ENCODE data around the gene PIWIL1.

Gene PIWIL1

DNA sequence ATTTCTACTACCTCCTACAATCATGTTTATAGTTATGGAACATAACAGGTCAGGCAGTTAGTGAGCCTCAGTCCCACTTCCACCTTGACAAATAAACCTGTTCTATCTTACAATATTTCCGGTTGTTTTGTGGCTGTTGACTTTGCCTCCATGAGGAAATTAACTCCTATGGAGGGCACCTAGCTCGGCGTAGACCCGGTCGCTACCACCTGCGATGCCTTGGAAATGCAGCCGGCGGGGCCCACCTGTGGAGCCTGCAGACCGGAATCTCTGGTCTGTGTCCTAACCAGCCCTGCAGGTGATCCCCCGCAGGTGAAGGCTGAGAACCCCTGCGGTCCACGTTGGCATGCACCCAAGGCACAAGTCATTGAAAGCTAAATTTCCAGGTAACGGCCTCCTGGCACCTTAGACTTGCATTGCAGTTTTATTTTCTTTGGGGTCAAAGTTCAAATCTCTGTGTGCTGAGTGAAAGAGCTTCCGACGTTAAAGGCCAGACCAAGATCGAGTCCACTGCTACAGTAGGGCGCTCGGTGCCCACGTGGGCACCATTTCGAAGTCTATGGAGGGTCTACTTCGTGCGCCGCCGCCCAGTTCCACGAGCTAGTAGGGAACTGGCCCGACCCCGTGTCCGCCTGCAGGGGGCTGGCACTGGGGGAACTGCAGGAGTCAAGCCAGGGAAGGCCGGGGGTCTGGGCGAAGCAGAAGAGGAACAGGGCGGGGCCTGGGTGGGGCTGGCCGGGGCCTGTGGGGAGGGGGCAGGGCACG is 782 bp upstream of the PIWIL1 start:
- DNase-seq (ENCODE audit: low spot score), result no peak

DNA sequence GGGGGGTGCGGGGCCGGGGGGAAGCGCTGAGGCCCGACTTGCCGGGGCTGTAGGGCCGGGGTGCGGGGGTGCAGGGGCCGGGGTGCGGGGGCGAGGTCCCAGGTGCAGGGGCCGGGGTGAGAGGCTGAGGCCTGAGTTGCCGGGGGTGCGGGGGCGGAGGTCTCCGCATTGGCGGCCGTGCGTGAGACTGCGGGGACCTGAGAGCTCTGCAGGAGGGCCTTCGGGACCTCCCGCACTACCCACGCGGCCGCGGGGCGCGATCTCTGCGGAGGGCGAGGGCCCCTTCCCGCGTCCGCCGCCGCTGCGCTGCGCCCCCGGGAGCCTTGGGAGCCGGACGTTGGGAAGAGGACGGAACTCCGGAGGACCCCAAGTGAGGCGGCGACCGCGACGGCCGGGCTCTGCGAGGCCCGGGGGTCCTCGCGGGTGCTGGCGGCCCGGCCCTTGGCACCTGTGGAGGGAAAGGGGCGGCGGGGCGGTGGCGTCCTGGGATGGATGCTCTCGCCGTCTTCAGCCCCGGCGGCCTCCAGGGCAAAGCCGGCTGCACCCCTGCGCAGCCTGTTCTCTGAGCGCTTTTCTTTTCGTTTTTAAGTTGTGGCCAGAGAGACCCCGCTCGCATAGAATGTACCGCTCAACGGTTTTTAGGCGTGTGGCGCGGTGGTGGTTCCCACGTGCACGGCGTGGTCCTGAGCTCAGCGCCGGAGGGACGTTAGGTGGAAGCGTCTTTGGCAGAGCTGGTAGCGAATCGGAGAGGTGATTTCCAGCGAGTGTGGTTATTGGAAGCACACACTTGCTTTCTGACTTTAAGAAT is 1.3 kb downstream of the PIWIL1 start:
- no peak for DNase-seq (ENCODE audit: low spot score)

DNA sequence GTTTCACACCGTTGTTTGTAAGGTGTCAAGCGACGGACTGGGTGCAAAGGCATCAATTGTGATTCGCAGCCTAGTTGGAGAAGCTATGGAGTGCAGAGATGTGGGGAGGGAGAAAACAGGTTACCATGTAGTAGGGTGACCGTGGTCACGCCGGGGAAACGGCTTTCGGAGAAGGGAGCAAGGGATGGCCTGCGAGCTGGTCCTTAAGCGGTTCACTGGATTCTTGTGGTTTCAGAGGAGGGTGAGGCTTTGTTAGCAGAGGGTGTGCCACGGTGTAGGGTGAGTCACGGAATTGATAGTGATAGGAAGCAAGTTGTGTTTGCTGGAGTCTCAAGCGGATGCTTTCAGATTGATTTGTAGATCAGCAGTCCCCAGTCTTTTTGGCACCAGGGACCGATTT is 2.3 kb downstream of the PIWIL1 start:
- no peak for DNase-seq (ENCODE audit: low spot score)

DNA sequence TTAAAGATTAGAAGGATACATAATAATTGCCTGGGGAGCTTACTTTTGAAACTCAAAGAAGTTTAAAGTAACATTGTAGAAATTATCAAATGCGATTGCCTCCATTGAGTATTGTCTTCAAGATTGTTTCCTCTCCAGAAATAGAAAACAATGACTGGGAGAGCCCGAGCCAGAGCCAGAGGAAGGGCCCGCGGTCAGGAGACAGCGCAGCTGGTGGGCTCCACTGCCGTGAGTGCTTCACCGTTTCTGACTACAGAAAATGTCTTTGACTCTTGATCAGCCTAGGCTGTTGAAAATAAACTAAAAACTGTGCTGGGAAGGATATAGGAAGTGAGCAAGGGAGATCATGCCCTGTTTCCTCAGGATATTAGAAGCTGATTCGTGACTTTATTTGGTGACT is 4.8 kb downstream of the PIWIL1 start:
- no peak for DNase-seq (ENCODE audit: low spot score)

DNA sequence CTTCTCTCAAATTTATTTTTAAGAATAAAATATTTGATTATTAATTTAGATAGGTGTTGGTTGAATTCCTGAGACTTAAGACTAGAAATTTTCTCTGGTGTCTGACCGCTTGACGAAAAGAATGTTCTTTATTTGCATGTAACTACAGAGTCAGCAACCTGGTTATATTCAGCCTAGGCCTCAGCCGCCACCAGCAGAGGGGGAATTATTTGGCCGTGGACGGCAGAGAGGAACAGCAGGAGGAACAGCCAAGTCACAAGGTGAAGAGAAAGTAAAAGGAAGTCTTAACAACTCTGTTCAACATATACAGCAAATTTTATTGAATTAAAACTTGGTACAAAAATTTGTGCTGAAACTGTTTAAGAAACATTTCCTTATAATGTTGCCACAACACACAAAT is 5.2 kb downstream of the PIWIL1 start:
- no peak for DNase-seq (ENCODE audit: low spot score)

DNA sequence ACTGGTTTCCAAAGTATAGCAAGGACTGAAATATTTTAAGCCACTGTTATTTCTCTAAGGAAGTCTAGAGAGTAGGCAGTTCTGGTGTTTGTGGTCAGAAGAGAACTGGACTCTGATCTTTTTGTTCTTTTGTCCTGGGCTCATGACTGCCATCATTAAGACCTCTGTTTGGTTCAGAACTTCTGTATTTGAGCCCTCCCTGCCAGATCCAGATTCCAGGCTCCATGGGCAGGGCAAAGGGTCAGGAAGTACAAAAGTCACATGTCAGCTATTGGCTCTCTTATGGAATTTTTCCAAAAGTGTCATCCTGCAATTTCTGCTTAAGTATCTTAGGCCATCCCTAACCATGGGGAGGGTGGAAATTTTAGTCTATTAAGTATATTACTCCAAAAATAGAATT is 6.8 kb downstream of the PIWIL1 start:
- no peak for DNase-seq (ENCODE audit: low spot score)

DNA sequence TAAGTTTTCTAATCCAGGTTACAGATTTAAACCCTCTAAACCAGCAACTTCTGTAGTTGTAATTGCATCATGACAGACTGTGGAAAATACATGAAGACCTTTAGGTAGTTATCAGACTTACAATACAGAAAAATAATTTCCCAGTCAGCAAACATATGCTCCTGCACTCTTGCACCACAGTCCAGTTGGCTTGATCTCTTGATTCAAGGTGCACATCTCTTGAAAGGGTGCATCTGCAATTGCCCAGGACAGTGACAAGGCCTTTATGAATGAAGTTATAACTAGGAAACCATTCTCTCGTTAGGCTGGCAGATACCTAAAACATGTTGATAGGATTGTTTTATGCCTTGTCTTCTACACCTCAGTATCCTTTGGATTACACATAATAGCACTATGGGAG is 7.6 kb downstream of the PIWIL1 start:
- DNase-seq (ENCODE audit: low spot score), result no peak

DNA sequence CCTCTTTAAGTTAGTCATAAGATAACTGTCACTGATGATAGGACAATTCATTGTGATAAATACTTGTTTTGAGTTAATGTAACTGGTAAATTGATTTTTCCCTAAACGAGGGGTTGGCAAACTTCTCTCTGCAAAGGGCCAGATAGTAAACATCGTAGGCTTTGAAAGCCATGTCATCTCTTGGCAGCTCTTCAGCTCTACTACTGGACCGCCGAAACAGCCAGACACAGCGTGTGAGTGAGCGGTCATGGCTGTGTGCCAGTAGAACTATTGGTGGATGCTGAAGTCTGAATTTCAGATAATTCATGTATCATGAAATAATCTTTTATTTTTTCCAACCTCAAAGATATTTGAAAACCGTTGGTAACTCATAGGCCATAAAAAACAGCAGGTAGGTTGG is 9.9 kb downstream of the PIWIL1 start:
- no peak for DNase-seq (ENCODE audit: low spot score)

DNA sequence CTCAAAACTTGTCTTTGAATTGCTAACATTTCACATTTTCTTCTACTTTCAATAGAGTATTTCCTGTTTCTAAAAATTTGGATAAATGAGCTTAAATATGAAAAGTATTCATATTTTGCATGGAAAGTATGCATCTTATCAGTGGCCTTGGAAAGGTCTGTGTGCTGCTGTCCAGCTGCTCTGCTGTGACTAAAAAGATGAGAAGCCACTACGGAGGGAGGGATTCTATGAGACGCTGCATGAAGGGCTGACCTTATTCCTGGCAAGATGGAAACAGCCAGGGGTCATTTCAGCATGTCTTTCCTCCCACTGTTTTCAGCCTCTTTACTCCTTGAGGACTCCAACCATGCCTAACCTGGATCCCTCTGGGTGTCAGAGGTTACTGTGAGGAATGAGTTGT is 13.0 kb downstream of the PIWIL1 start:
- DNase-seq (ENCODE audit: low spot score), result no peak

DNA sequence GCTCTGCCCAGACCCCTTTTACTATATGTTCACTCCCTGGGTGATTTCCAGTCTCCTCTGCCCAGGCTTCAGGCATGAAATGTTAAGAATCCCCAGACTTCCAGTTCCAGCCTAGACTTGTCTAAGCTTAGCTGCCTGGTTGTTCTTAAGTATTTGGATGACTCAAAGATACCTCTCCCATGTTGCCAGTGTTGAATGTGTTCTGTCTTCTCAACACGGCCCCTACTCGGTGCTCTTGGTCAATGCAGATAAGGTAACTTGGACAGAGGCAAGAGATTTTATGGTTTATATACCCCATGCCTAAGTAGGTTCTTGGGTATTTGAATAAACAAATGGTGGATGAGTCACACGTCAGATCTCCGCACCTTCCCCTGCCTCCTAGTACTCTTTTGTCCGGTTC is 13.6 kb downstream of the PIWIL1 start:
- DNase-seq (ENCODE audit: low spot score), result no peak

DNA sequence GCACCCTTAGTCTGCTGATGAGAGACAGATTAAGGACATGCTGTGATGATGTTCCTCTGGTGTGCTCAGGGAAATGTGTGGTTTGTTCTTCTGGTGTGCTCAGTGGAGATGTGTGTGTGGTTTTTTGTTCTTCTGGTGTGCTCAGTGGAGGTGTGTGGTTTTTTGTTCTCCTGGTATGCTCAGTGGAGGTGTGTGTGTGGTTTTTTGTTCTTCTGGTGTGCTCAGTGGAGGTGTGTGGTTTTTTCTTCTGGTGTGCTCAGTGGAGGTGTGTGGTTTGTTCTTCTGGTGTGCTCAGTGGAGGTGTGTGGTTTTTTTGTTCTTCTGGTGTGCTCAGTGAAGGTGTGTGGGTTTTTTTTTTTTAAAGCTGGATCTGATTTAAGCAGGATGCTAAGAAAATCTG is 15.4 kb downstream of the PIWIL1 start:
- DNase-seq (ENCODE audit: low spot score), result no peak

DNA sequence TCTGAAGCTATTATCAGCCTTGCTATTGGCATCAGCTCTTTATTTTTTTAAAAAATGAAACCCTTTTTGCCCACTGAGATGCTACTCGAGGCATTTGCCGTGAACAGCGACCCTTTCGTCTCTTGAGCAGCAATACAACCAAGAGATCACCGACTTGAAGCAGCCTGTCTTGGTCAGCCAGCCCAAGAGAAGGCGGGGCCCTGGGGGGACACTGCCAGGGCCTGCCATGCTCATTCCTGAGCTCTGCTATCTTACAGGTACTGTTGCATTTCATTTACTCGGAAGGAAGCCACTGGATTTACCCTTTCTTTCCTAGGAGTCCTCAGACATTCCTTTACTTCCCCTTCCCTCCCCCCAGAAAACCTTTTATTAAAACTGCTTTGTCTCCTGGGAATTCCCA is 16.7 kb downstream of the PIWIL1 start:
- DNase-seq (ENCODE audit: low spot score), result no peak

DNA sequence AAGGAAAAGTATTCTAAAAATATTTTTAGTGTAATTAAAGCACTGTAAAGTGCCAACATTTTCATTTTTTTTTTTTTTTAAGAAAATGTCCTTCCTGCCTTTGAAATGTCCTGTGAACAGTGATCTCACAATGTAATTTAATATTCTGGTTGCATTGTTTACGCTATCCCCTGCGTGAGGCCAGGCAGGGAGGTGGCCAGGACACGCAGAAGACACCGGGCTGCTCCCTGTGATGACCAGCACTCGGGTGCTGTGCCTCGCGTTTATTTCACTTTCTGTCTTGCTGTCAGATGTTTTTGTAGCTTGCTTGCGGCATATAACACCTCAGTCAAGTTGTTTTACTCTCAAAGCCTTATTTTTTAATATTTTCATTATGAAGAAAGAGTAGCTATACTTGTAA is 18.5 kb downstream of the PIWIL1 start:
- no peak for DNase-seq (ENCODE audit: low spot score)

DNA sequence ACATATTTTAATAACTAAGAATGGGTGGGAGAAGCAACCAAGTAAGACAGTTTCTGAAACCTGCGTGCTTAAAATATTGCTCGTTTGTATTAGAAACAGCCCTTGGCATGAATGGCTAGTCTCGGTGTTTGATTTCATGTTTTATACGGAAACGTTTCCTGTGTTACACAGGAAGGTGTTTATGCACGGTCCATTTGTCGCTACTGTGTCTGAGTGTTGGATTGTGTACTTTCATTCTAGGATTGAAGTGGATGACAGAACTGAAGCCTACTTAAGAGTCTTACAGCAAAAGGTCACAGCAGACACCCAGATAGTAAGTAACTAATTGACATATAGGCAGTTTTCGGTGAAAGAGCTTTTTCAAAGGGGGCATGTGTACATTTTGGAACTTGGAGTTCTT is 19.6 kb downstream of the PIWIL1 start:
- DNase-seq (ENCODE audit: low spot score), result no peak

DNA sequence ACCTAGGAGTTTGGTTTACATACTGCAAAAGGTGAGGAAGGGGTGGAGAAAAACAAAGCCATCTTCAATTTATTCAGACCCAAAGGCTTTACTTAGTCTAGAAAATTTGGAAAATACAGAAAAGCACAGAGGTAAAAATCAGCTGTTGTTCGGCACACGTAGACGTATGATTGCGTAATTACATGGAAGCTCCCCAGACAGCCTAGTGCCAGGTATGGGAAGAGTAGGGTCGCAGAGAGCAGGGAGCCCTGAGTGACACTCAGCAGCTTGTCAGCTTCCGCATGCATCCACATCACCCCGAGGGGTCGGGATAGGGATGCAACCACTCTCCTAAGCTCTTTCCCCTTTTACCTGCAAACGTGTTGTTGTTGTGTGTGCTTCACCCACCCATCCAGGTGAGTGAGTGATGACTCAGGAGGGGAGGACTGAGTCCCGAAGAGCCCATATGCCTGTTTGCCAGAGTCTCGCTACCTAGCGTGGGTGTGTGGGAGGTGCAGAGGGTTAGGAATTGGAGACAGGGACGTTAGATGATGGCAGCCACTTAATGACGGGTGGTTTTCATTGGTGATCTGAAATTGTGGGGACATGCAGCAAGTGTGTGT is 20.1 kb downstream of the PIWIL1 start:
- DNase-seq (ENCODE audit: low spot score), result no peak

DNA sequence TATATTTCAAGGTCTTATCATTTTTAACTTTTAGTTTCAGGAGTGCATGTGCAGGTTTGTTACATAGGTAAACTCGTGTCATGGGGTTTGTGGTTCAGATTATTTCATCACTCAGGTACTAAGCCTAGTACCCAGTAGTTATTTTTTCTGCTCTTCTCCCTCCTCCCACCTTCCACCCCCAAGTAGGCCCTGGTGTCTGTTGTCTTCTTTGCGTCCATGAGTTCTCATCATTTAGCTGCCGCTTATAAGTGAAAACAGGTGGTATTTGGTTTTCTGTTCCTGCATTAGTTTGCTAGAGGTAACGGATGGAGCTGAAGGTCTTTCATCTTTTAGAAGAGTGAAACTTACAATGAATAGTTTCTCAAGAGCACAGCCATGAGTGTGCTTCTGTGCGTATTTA is 24.4 kb downstream of the PIWIL1 start:
- no peak for DNase-seq (ENCODE audit: low spot score)

DNA sequence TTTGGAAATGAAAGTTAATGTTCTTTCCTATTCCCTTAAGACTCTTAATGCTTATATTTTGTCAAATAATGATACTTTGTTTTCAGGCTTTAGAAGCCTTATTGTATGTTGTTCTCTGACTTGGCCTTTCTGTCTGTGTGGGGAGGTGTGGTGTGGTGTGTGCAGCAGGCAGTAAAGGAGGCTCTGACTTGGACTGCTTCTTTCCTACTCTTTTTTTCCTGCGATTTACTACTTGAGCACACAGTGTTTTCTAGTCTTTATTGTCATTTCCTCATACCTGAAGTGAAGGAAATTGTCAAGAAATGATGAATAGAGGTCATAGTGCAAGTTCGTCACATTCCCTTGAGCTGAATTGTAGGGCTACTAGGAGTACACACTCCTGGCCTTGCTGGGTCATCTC is 26.9 kb downstream of the PIWIL1 start:
- DNase-seq (ENCODE audit: low spot score), result no peak

DNA sequence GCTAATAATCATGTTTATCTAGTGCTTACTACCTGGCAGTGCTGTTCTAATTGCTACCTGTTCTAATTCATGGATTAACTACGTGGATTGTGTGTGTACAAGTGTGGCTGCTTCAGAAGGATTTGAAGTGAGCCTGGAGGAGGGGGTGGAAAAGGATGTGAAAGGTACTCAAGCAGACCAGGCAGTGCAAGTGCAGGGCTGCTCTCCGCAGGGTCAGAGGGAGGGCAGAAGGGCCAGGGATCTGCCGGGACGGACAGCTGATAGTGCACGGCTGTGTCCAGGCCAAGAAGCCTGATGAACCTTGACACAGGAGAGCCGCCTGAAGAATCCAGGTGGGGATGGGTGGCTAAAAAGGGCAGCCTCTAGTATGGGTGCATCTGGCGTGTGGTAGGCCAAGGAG is 28.5 kb downstream of the PIWIL1 start:
- DNase-seq (ENCODE audit: low spot score), result no peak

DNA sequence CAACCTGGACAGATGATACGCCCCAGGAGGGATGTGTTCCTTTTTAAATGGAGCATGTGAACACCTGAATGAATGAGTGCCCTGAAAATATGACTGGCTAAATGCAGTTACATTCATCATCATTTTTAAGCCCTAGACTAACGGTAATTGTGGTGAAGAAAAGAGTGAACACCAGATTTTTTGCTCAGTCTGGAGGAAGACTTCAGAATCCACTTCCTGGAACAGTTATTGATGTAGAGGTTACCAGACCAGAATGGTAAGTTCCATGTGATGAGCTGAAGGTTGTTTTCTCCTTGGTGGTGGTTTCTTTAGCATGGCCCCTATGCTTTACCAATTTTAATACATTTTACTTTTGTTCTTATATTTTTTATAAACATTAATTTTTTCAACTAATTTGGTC is 29.3 kb downstream of the PIWIL1 start:
- no peak for DNase-seq (ENCODE audit: low spot score)

DNA sequence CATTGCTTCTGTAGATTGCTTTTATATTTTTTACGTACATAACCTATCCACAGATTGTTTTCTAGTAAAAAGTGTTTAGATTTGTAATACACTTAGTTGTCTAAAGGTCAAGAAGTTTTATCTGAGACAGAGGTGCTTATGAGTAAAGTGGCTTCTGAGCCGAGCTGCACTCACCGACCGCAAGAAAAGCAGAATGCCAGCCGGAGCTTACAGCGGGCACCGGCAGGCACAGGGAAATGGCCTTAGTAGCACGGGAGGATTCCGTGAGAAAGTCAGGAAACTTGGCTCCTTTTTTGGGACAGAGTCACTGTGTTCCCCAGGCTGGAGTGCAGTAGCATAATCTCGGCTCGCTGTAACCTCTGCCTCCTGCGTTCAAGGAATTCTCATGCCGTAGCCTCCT is 29.8 kb downstream of the PIWIL1 start:
- no peak for DNase-seq (ENCODE audit: low spot score)

DNA sequence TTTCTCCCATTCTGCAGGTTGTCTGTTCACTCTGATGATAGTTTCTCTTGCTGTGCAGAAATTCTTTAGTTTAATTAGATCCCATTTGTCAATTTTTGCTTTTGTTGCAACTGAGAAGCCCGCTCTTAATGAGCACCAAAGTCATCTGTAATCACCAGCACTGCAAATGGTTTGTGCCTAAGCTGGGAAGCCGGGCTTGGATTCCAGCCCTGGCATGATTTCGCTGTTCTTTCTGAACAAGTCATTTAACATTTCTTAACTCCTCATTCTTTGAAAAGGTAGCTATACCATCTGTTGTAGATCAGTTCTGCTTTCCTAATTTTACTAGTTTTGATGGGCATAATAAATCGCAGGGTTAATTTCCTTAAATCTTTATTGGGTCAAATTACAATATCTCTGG is 32.1 kb downstream of the PIWIL1 start:
- no peak for DNase-seq (ENCODE audit: low spot score)

DNA sequence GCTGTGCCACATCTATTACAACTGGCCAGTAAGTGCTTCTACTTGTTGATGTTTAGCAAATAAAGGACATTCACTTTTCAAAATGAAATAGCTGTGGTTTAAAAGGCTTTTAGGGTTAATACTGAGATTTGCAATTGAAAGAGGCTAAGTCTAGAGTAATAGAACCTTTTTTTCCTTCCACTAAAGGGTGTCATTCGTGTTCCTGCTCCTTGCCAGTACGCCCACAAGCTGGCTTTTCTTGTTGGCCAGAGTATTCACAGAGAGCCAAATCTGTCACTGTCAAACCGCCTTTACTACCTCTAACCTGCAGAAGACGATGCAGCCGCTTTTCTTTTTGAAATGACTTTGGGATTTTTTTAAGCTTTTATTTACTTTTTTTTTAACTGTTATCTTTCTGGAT is 33.6 kb downstream of the PIWIL1 start:
- no peak for DNase-seq (ENCODE audit: low spot score)

DNA sequence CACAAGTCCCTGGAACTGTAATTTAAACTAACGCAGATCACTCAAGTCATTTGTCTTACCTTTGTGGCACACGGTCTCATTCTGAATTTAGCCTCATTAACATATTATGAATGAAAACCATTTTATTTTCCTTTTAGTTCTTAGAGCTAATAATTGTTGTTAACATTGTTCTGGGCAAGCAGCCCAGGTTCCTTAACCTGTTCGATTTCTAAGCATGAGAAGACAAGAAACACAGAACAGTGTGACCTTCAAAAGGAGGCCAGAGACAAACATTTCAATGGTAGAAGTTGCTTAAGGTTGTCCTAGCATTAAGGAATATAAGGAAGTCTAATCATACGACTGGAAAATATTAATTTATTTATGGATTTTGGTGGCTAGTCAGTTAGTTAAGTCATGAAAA is 35.2 kb downstream of the PIWIL1 start:
- DNase-seq (ENCODE audit: low spot score), result no peak
